ENCODE measurements around the gene MAN1A2. TPM values are rescaled to one million over a fixed set of nuclear protein-coding genes. Genes with fewer than 3 reads are reported as not detected.
"Not testable (repeated sequence)": the region's sequence is repeated elsewhere in the genome, so short reads cannot be mapped to it uniquely, and the experiment has no call there.

The MAN1A2 gene
- polyA plus RNA-seq, 3 donors: 4.0 to 10.5 (median 7.2) TPM

DNA sequence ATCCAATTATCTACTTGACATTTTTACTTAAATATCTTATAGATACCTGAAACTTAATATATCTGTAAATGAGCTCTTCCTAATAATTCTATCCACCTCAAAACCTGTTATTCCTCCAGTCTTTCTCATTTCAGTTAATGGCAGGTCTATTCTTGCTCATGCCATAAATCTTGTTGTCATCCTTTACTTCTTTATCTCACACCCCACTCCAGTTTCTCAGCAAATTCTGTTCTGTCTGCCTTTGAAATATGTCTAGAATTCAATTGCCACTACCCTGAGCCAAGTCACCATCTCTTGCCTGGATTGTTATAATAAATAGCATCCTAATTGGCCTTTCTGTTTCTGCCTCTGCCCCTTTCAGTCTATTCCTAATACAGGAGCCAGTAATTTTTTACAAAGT is 105.8 kb downstream of the MAN1A2 start:
- Histone ChIP-seq H3K36me3 (replicated peaks in 1 of 2; ENCODE audit: control insufficient read depth in 1 of 2, insufficient read depth in 2 of 2, low read length in 2 of 2) (peaks cover under 1 to 21% of the 10 kb centered on the region in 2 donors), H3K9ac (ENCODE audit: insufficient read depth, low read length, poor library complexity, severe bottlenecking) (no peak overlapping the region), H2AFZ (ENCODE audit: insufficient read depth, low read depth, low read length, poor library complexity, severe bottlenecking) (no peak overlapping the region), H3K9me3 (replicated peaks in 1 of 2; ENCODE audit: control insufficient read depth in 1 of 2, insufficient read depth in 1 of 2, low read length in 2 of 2) (no peaks in the 10 kb centered on the region), H4K20me1 (ENCODE audit: insufficient read depth, low read length) (no peaks in the 10 kb centered on the region), H3K4me2 (replicated peaks; ENCODE audit: extremely low read depth, low read length, poor library complexity, severe bottlenecking) (no peak overlapping the region), H3K27ac (ENCODE audit: low read depth in 1 of 2, low read length in 2 of 2) (no peak overlapping the region), H3K4me3 (replicated peaks in 1 of 3; ENCODE audit: low read depth in 2 of 3, low read length in 3 of 3) (no peak overlapping the region), H3K4me1 (ENCODE audit: control insufficient read depth in 1 of 2, insufficient read depth in 2 of 2, low read length in 2 of 2) (no peaks in the 10 kb centered on the region), H3K27me3 (ENCODE audit: control insufficient read depth in 2 of 2, insufficient read depth in 2 of 2, low read length in 2 of 2) (no peaks in the 10 kb centered on the region), H3K79me2 (ENCODE audit: insufficient read depth, low read length) (no peaks in the 10 kb centered on the region)
- H3K36me3 Mint-ChIP-seq: peaks cover 30 to 34% of the 10 kb centered on the region in 2 donors
- no peak overlapping the region for H3K27ac Mint-ChIP-seq
- no peak for DNase-seq
- TF ChIP-seq, protein P1, sequence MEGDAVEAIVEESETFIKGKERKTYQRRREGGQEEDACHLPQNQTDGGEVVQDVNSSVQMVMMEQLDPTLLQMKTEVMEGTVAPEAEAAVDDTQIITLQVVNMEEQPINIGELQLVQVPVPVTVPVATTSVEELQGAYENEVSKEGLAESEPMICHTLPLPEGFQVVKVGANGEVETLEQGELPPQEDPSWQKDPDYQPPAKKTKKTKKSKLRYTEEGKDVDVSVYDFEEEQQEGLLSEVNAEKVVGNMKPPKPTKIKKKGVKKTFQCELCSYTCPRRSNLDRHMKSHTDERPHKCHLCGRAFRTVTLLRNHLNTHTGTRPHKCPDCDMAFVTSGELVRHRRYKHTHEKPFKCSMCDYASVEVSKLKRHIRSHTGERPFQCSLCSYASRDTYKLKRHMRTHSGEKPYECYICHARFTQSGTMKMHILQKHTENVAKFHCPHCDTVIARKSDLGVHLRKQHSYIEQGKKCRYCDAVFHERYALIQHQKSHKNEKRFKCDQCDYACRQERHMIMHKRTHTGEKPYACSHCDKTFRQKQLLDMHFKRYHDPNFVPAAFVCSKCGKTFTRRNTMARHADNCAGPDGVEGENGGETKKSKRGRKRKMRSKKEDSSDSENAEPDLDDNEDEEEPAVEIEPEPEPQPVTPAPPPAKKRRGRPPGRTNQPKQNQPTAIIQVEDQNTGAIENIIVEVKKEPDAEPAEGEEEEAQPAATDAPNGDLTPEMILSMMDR (IDR thresholded peaks at IDR 0.05): no peak
- no peaks in the 10 kb centered on the region for H3K27me3 Mint-ChIP-seq (ENCODE audit: low read depth in 3 of 3)
- H3K4me1 Mint-ChIP-seq: no peaks in the 10 kb centered on the region
- no peak overlapping the region for H3K4me3 Mint-ChIP-seq
- intact Hi-C loops (cut with micrococcal nuclease): no loop called here
- peaks cover under 1 to 13% (median 4%) of the 10 kb centered on the region in 7 donors for H3K9me3 Mint-ChIP-seq

DNA sequence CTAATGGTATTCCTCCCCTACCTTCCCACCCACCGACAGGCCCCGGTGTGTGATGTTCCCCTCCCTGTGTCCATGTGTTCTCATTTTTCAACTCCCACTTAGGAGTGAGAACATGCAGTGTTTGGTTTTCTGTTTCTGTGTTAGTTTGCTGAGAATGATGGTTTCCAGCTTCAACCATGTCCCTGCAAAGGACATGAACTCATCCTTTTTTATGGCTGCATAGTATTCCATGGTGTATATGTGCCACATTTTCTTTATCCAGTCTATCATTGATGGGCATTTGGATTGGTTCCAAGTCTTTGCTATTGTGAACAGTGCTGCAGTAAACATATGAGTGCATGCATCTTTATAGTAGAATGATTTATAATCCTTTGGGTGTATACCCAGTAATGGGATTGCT is 108.2 kb downstream of the MAN1A2 start:
- H3K27ac ChIP-seq (ENCODE audit: low read depth in 1 of 2, low read length in 2 of 2); H3K27ac Mint-ChIP-seq; H3K9me3 ChIP-seq (replicated peaks in 1 of 2; ENCODE audit: control insufficient read depth in 1 of 2, insufficient read depth in 1 of 2, low read length in 2 of 2): not testable (repeated sequence)

More for the DNA sequence above, 108.2 kb downstream of the MAN1A2 start:
- H3K79me2 ChIP-seq (ENCODE audit: insufficient read depth, low read length); H3K4me3 ChIP-seq (replicated peaks in 1 of 3; ENCODE audit: low read depth in 2 of 3, low read length in 3 of 3); H2AFZ ChIP-seq (ENCODE audit: insufficient read depth, low read depth, low read length, poor library complexity, severe bottlenecking); DNase-seq; H3K4me1 ChIP-seq (ENCODE audit: control insufficient read depth in 1 of 2, insufficient read depth in 2 of 2, low read length in 2 of 2); H4K20me1 ChIP-seq (ENCODE audit: insufficient read depth, low read length); H3K27me3 Mint-ChIP-seq (ENCODE audit: low read depth in 3 of 3); H3K27me3 ChIP-seq (ENCODE audit: control insufficient read depth in 2 of 2, insufficient read depth in 2 of 2, low read length in 2 of 2); H3K9ac ChIP-seq (ENCODE audit: insufficient read depth, low read length, poor library complexity, severe bottlenecking); H3K4me2 ChIP-seq (replicated peaks; ENCODE audit: extremely low read depth, low read length, poor library complexity, severe bottlenecking); H3K36me3 ChIP-seq (replicated peaks in 1 of 2; ENCODE audit: control insufficient read depth in 1 of 2, insufficient read depth in 2 of 2, low read length in 2 of 2); H3K4me3 Mint-ChIP-seq; intact Hi-C loops (cut with micrococcal nuclease); H3K4me1 Mint-ChIP-seq: not testable (repeated sequence)
- H3K36me3 Mint-ChIP-seq: peaks cover 29 to 34% of the 10 kb centered on the region in 2 donors
- peaks cover 0 to 11% (median 5%) of the 10 kb centered on the region in 7 donors for H3K9me3 Mint-ChIP-seq
- no CpG with 5 or more reads among the region's 2 CpGs for WGBS (ENCODE audit: insufficient coverage)
